Tongue (tissue), 2 donors: ENCODE data around the gene RAMP1. TPM values are rescaled to one million over a fixed set of nuclear protein-coding genes. Genes with fewer than 3 reads are reported as not detected.
A peak's percentile ranks its signal among the peaks of the same experiment; 100 is the strongest.

Experiments
- DNase-seq: peaks from one replicate; pipeline ENCODE4 v3.0.0-alpha.2; 2015
- total RNA-seq: library from RNA; depleted of rRNA; stranded (reverse); fragments of >200 nt; gene quantifications from one replicate; pipeline ENCODE4 v1.2.3, GENCODE V29; 2014

Gene RAMP1
- total RNA-seq, 1 donor from 2014 or later, result 51.7 TPM

DNA sequence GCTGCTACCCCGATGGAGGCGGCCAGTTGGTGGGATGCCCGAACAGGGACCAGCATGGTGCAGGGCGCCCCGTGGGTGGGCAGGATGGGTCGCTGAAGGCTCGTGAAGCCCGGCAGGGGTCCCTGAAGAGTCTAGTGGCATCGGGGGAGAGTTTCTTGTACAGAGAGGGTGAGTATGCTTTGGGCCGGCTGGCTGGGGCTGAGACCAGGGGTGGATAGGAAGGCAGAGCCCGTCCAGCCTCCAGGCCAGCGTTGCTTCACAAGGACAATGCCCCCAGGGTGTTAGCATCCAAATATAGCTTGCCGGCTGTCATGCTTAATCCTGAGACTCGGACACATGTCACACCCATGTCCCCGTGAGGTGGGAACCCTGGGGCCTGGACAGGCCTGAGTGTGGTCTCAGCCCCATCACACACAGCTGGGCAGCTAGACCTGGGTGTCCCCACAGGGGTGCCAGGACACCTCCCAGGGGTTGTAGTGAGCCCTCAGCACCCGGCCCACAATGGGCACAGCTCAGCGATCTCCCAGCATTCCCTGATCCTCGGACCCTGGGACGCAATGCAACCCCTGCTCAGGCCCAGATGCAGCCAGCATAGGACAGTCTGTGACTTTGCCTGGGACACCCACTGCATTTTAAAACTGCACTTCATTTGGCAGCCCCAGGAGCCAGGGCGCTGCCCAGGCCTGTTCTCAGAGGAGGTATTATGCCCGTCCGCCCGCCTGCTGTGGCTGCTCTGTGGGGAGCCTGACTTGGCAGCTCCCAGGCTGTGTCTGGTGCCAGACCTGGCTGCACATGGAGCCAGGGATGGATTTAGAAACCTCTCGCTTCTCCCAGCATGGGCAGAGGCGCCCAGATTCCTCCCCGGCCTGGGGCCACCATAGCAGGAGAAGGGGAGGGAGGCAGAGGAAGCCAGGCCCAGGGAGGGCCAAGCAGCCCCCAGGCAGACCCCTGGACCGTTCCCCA lies 36.4 kb downstream of the RAMP1 start:
- DNase-seq, result peak; percentile 70

DNA sequence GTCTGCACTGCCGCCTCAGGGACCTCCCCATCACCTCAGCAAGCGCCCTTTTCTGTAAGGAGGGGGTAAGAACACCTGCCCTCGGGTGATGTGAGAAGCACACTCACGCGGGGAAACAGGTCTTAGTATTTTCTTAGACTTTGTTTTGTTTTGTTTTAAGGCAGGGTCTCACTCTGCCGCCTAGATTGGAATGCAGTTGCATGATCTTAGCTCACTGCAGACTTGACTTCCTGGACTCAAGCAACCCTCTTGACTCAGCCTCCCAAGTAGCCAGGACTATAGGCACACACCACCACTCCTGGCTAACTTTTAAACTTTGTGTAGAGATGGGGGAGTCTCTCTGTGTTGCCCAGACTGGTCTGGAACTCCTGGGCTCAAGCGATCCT lies 37.1 kb downstream of the RAMP1 start:
- DNase-seq, result no peak

DNA sequence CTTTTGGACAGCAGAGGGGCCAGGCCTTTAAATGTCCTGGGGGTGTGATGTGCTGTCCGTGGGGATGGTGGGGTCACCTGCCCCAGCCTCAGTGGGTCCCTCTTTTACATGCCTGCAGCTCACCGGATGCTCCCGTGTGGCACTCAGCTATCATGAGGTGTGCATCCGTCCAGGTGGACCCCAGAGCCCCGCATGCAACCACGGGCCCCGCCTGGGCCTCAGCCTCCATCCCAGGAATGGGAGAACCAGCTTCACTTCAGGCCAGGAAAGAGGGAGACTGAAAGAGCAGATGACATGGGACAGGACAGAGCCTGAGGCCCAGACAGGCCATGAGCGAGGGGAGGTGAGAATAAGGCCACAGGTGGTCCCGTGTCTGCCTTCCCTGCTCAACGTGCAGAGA lies 37.5 kb downstream of the RAMP1 start:
- DNase-seq, result no peak

DNA sequence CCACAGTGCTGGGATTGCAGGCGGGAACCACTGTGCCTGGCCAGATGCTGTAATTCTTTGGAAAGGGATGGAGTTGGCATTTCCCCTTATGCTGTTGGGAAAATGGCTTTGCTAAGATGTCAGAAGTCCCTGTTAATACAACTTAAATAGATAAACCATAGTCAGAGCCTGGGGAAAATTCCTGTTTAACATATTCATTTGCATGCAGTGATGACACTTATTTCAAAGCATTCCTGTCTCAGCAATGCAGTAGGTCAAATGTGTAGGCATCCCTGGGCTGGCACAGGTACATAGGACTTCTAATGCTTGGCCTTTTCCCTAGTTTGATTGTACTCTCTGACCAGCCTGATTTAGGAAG lies 38.6 kb downstream of the RAMP1 start:
- DNase-seq, result no peak

DNA sequence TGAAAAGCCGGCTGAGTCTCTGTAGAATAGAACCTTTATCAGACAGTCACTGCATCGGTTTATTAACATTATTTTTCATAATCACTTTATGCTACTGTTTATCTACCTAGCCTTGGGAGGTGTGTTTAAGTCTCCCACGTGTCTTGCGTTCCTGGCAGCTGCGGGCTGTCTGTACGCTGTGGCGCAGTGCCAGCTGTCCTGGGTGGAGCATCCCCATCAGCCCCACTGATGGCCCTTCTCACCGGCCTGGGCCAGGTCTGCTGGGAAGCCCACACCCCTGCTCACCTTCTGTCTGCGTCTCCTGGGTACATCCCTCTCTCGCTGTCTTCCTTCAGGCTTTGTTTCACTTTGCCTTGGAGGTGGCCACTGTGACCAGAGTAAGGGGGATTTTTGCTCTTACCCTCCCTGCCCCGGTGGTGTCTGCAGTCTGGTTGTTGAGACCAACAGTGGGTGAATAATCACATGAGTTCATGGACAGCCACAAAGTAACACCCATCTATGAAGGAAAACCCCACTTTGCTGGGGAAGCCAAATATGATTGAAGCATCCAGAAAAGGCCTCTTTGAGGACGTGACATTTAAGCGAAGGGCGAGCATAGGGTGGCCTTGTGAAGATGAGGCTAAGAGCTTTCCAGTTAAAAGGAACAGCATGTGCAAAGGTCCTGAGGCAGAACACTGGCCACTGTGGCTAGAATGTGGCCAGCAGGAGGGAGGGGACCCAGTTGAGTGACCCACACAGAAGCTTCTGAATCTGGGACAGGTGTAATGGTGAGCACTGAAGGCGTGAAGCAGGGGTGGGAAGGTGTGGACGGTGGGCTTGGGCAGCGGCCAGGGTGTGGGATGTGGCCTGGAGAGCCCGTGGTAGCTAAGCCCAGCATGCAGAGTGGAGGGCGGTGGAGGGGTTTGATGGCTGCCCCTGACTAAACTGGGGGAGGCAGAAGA lies 41.7 kb downstream of the RAMP1 start:
- DNase-seq, result peak; percentile 29

DNA sequence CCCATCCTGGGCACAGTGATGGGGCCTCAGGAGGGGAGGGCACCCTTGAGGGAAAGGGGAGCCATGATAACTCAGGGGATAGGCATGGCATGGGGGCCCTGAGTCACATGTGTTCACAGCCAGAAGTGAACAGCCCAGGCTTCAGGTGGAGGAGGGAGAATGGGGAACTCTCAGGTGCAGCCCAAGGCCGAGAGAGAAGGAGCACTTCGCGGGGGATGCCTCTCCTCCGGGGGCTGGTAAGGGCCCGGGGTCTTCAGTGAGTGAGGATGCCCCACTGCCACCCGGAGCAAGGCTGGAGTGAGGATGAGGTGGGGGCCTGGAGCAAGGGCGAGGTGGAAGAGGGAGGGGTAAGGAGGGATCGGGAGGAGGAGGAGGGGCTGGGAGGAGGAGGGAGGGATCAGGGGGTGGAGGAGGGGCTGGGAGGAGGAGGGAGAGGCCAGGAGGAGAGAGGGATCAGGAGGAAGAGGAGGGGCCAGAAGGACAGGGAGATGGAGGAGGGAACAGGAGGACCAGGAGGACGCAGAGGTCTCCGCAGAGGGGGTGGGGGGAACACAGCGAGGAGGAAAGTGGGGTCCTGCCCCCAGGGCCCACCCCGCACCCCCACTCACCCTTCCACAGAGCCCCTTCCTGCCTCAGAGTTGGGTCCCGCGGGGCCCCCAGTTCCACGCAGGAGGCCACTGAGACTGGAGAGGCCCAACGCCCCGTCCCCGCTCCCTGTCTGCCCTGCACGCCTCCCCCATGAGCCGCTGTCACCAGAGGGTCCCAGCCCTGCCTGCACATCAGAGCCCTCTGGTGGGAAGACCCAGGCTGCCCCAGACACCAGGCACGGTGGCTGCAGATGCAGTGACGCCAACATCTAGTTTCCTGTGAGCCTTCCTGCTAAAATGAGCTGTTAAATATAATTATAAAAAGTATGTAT lies 42.8 kb downstream of the RAMP1 start:
- no peak for DNase-seq

DNA sequence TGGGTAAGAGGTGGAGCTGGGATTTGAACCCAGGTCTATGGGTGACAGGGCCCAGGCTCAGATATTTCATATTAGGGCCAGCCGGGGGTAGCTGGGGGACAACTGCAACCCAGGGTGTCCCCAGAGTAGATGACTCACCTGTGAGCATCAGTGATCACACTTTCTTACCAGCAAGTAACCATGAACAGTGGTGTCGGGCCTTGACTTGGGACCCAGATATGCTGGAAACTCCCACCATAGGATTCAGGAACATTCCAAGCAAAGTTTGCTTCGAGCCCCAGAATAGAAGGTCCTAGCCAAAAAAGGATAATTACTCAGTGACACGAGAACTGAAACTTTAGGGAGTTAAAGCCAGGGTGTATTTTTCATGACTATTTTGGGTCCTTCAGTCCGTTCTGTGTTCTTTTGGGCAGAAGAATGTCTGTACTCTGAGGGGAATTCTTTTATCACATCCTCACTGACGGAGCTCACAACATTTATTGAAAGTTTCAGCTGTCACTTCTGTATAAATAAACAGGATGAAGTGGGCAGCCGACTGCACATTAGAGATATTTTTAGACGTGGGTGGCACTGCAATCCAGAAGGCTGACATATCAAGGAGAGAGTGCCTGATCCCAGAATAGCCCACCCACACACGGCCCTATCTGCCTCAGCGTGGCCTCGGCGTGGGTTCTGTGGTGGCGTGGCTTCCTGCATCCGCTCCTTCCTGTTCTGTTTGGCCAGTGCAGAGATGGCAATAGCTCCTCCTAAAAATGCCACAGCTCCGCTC lies 45.6 kb downstream of the RAMP1 start:
- DNase-seq, result peak; percentile 83

DNA sequence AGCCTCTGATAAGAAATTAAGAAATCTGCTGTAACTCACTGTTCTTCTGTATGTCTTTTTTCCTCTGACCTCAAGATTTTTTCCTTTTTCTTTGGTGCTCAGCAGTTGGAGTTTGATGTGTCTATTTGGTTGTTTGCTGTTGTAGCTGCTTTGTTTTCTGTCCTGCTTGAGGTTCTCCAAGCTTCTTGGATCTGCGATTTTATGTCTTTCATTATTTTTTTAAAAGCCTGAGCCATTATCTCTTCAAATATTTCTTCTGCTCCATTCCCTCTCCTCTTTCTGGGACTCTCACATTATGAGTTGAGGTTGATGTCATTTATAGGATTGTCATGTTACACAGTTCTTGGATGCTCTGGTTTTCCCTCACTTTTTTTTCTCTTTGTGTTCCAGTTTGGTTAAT lies 47.7 kb downstream of the RAMP1 start:
- no peak for DNase-seq

DNA sequence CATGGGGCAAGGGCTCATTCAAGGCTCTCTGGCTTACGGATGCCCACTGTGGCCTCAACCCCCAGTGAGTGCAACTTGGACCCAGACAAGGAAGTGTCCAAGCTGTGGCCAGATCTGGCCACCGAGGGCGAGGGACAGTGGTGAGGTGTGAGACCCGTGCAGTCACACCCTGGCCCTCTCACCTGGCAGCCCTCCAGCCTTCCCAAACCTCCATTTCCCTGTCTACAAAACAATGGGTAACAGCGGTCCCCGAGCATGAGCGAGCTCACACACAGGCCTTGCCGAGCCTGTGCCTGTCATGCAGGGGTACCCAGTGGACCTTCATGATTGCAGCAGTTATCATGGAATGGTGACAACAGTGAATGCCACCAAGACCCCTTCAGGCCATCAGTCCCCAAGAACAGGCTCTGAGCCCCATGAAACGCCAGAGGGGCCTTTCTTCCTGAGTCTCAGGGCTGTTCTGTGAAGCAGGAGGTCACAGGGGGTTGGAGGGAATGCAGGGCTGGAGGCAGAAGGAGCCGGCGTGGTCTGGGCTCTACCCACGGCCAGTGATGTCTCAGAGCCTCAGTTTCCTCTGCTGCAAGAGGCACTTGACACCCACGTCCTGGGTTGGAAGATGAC lies 49.8 kb downstream of the RAMP1 start:
- DNase-seq, result no peak

DNA sequence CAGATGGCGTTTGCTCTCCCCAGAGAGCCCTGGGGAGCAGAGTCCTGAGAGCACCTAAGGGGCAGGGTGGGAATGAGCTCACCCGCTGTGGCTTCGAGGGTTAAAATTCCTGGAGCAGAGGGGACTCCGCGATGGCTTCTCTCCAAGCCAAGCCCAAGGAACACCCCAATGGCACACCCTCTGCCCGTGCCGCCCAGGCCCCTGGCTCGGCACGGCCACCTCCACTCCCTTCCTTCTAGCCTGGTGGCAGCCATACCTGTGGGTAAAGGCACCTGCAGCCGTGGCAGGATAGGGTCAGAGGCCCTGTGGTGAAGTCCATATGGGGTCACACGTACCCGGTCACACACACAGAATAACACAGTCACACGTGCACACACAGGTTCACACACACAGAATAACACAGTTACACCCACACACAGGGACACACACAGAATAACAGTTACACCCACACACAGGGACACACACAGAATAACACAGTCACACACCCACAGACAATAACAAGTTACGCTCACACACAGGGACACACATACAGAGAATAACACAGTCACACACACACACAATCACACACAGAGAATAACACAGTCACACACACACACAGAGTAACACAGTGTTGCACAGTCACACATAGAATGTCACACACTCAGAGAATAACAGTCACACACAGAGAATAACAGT lies 50.5 kb downstream of the RAMP1 start:
- no peak for DNase-seq

DNA sequence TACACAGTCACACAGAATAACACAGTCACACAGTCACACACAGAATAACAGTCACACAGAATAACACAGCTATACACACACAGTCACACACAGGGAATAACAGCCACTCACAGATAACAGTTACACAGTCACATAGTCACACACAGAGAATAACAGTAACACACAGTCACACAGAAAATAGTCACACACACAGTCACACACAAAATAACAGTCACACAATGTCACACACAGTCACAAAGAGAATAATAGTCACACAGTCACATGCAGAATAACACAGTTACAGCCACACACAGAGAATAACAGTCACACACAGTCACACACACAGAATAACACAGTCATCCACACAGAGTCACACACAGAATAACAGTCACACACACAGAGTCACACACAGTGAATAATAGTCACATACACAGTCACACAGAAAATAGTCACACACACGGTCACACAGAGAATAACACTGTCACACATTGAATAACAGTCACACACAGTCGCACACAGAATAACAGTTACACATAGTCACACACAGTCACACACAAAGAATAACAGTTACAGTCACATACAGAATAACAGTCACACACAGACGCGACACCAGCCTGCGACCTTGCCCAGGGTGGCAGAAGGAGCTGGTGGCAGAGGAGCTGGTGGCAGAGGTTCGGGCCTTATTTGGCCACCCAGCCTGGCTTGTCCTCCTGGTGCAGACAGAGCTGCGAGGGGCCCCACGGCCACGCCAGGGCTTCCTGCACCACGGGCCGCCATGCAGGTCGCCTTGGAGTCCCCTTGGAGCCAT lies 51.3 kb downstream of the RAMP1 start:
- no peak for DNase-seq

DNA sequence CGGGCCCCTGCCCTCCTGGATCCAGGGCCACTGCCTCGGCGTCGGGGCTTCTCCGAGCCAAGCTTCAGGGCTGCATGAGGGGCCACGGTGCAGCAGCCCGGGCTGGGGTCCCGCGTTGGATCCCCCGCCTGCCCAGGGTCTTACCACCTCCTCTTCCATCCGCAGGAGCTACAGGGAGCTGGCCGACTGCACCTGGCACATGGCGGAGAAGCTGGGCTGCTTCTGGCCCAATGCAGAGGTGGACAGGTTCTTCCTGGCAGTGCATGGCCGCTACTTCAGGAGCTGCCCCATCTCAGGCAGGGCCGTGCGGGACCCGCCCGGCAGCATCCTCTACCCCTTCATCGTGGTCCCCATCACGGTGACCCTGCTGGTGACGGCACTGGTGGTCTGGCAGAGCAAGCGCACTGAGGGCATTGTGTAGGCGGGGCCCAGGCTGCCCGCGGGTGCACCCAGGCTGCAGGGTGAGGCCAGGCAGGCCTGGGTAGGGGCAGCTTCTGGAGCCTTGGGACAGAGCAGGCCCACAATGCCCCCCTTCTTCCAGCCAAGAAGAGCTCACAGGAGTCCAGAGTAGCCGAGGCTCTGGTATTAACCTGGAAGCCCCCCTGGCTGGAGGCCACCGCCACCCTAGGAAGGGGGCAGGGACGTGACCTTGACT lies 52.1 kb downstream of the RAMP1 start:
- no peak for DNase-seq

DNA sequence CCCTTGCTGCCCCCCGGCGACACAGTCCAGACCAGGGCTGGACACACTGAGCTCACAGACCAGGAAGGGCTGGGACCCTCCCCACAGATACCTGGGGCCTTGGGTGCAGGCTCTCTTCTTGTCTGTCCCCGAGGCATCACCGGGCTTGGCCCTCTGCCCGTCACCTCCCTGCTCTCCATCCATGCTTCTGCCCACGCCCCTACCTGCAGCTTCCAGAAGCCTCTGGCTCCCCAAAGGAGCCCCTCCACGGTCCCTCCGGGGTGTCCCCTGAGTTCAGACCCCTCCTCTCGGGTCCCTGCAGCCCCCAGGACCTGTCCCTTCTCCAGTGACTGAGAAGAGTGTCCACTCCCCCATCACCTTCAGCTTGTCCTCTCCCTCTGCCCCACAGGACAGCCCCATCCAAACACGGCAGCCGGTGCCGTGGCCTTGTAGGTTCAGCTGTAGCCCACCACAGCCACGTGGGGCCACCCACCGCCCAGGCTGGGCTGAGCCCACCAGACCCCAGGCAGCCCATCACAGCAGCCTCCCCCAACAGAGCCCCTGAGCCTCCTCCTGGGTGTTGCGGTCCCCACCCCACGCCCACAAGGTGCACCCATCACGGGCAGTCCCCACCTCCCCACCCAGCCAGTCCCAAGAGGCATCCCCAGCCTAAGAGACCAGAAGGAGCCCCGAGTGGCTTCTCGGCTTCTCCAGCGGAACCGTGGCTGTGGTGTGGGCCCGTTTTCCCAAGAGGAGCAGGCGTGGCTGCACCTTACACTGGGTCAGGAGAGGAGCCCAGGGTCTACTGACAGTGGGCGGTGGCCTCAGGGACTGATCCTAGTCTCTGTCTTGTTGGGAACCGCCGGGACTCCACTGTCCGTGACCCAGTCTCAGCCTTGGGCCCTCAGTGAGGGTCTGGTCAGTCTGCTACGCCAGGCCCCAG lies 53.1 kb downstream of the RAMP1 start:
- no peak for DNase-seq

DNA sequence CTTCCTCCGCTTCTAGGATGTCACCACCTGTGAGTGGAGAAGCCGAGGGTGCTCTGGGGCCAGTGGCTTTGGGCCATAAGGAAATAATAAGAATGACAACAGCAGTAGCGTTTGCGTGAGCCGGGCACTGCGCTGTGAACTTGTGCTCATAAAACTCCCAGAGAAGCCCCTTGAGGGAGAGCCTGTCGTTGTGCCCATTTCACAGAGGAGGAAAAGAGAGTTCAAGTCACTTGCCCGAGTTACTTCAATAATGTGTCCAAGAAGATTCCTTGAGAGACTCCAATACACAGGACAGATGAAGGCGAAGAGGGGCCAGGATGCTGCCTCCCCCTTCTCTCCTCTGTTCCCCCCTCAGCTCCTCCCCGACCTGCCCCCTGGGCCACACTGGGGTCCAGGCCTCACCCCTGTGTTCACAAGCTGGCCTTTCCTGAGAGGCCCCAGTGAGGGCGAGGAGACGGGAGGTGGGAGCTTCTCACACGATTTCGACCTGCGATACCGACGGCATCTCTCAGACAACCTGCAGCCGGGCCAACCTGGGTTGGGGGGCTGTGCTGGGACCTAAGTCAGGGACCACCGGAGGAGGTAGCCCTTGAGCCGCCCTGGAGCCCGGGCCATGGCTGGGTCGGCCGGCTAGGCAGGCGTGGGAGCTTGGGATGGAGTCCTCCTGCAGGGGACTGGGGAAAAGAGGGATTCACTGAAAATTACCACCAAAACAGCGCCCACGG lies 53.9 kb downstream of the RAMP1 start:
- DNase-seq, result no peak

DNA sequence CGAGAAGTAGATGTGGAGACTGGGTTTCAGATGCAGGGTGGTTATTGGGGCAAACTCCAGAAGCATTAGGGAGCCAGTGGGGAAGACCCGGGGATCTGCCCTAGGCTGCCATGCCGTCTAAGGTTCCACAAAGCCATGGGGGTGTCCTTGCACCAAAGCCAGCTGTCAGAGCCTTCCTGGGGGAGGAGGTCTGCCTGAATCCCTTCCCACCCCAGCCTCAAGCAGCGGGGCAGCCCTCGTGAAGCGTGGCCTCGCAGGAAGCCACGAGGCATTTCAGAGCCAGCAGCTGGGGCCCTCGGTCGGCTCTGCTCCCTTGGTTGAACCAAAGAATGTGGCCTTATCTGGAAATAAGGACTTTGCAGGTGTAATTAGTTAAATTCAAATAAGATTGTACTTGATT lies 56.2 kb downstream of the RAMP1 start:
- DNase-seq, result no peak

DNA sequence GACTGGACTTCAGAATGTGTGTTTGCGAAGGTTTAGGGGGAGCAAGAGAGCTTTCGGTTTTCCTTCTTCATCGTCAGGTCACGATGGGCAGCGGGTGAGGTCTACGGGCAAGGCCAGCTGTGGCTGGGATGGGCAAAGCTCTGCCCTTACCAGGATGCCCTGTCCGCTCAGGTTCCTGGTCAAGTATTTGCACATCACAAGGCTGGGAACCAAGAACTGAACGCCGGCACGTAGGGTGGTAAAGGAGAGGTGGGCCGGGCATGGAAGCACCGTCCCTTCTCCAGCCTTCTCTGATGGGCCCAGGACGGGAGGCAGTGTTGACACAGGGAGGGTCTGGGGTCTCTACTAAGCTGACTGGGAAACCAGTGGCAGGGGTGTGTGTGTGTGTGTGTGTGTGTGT lies 56.9 kb downstream of the RAMP1 start:
- DNase-seq, result no peak
